HG03095 (cell line): ENCODE data around the gene SEL1L.
"Not testable (repeated sequence)": the region's sequence is repeated elsewhere in the genome, so short reads cannot be mapped to it uniquely, and the experiment has no call there.

Source experiments
- ATAC-seq: cut with Tn5 transposase; IDR thresholded peaks from one replicate; pipeline ENCODE4 v1.9.1; 2021; ENCODE audit warnings: moderate library complexity; ENCODE audit not compliant: unreplicated experiment

Gene SEL1L

GRCh38 chr14:81474685-81475324, 58.8 kb downstream of the SEL1L start:
- no peak for ATAC-seq

DNA sequence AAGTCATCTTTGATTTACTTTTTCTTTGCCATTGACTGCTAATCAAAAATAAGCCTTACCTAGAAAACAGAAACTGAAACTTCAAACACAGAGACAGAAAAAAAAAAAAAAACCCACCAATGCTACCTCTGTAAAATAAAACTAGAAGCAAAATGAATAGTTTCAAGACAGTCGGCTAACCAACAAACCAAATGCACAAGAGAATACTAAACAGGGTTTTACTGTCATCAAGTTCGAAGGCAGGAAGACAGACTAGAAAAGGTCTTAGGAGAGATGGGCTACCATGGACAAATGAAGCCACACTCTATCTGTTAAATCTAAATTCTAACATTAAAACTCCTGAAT, 59.5 kb downstream of the SEL1L start:
- peak; percentile 67 for ATAC-seq

DNA sequence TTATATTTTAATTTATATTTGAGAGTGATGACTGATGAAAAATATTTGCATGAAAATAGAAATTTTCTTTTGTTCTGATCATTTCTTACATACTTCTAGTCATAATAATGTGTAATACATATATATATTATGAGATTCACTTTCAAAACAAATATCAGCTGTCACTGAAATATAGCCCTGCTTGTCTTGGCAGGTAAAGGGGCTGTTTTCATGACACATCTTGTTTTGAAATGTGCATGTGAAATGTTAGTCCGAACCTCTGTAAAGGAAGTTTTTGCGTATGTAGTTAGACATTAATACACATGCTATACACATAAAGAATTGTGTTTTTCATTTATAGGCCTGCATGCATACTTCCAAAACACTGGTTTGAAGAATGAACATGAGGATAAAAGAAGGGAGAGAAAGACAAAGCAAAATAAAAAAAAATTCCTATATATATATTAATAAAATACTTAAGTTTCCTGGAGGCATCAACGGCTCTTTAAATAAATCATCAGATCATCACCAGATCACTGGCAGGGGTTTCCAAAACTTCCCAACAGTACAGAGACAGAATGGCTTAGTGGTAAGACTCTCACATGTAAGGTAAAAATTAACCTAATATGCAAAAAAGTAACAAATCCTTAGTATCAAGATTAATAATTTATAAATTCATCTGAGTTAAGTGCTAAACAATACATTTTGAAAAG, 60.1 kb downstream of the SEL1L start:
- ATAC-seq, result peak; percentile 21

DNA sequence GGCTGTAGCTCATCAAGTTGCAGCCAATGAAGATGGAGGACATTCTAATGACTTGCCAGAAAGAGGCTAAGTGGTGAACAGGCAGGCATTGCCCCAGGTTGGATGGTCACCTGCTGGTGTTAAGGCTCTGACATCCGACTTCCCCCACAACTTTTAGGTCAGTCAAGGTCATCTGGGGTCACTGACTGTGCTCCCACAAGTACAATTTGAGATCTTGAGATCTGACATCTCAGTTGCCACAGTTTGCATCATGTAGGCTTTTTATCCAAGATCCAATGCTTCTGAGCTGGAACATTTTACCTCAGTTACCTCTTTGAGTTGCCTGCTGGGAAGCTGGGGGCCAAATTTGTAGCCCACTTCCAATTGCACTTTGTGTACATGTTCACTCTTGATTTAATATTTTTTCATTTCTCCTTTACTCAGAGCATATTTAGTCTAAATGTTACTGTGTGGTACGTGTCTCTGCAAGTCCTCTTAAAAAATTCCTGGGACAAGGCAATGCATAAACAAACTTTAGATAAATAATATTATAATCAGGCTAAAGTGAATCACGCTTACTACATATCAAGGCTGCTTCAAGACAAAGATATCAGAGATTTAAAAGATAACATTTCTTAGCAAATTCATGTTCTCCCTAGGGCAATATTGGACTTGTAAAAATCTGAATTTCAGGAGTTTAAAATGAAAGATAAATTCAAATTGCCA, 61.4 kb downstream of the SEL1L start:
- ATAC-seq, result no peak

GRCh38 chr14:81471062-81471461, 62.6 kb downstream of the SEL1L start:
- peak; percentile 31 for ATAC-seq

GRCh38 chr14:81470557-81470826, 63.2 kb downstream of the SEL1L start:
- peak; percentile 32 for ATAC-seq

GRCh38 chr14:81466854-81467253, 66.8 kb downstream of the SEL1L start:
- ATAC-seq, result no peak

GRCh38 chr14:81465507-81466228, 68.0 kb downstream of the SEL1L start:
- ATAC-seq, result no peak

GRCh38 chr14:81465003-81465392, 68.7 kb downstream of the SEL1L start:
- ATAC-seq, result peak; percentile 12

DNA sequence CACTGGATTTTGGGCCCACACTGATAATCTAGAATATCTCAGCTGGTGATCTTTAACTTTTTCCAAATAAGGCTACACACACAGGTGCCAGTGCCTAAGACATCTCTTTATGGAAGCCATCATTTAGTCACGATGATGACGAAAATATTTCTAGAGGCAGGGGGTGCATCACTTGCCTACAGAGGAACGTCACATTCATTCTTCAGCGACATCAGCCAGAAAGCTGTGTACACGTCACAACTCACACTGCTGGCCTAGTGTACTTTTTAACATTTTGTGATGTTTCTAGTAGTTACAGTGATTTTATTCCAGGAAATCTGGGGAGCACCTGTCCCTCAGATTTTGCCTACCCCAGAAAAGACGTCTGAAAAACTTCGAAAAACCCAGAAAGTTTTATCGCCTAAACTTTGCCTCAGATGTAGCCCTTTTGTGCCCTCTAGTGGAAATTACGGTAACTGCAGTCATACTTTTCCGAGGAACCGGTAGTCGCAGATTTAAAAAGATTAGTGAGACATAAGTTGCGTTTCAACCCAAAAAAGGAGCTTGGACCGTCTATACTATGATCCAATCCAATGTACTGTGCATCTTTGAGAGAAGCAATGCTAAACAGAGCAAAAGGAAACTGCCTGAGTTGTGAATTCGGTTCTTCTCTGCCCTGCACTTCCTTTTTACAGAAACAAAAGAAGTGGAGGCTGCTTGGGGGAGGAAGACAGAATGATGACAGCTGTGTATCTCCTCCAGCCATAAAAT, 69.2 kb downstream of the SEL1L start:
- ATAC-seq, result peak; percentile 59

DNA sequence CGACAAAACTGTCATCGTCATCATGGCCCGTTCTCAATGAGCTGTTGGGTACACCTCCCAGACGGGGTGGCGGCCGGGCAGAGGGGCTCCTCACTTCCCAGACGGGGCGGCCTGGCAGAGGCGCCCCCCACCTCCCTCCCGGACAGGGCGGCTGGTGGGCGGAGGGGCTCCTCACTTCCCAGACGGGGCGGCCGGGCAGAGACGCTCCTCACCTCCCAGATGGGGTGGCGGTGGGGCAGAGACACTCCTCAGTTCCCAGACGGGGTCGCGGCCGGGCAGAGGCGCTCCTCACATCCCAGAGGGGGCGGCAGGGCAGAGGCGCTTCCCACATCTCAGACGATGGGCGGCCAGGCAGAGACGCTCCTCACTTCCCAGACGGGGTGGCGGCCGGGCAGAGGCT, 71.3 kb downstream of the SEL1L start:
- ATAC-seq, result not testable (repeated sequence)

DNA sequence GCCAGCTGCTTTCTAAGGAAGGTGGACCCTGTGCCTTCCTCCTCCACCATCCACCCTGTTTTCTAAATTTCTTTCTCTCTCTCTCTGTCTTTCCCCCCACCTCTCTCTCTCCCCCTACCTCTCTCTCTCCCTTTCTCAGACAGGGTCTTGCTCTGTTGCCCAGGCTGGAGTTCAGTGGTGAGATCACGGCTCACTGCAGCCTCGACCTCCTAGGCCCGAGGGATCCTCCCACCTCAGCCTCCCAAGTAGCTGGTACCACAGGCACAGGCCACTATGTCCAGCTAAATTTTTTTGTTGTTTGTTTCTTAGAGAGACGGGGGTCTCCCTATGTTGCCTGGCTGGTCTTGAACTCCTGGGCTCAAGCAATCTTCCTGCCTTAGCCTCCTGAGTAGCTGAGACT, 73.7 kb downstream of the SEL1L start:
- no peak for ATAC-seq

DNA sequence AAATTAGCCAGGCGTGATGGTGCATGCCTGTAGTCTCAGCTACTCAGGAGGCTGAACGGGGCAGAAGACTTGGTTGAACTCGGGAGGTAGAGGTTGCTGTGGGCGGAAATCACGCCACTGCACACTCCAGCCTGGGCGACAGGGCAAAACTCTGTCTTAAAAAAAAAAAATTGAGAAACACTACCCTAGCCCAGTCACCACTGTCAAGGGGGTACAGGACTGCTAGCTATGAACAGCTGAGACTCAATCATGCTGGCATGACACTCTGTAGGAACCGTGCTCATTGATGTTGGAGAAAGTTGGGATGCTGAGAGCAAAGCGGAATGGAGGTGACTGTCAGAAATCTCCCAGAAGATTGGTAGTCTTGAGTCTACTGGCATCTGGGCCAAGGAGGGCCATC, 75.3 kb downstream of the SEL1L start:
- no peak for ATAC-seq

DNA sequence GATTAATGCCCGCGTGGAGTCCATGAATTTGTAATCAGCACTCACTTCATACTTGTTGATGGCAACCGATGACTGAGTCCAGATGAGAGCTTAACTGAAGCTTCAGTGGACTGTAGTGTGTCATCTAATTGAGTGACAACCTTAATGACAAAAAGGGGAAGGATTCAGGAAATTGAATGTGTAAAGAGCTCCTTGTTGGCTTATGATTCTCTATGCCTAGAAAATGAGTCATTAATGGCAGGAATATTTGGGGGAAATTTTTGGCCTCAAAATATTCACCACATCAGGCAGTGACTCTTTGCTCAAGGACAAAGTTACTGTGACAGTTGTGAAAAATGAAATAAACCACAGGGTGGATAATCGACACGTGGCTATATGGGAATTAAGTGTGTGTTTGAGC, 78.3 kb downstream of the SEL1L start:
- ATAC-seq, result no peak

DNA sequence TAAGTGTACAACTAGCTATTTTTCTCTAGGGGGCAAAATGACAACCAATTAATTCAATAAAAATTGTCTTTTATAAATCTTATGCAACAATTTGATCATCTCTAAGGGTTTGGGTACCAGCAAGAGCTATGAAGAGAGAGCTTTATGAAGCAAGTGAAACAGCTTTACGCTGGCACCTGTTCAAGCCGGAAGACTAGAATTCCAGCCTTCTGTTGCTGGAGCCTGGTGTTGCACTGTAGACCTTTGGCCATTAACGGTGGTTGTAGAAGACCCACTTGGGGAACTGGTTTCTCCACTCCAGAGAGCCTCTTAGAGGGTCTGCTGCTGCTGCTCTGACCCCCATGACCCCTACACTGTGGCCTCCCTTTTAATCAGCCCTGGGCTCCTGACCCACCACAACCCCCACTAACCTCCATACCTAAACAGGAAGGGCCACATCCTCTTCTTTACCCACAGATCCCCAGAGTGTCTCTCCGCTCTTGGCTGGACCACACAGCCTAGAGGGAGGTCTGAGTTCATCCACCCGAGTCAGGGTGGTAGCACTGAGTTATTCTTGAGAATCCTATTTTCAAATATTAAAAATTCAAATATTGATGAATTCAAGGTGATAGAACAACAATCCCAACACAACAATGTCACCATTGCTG, 79.0 kb downstream of the SEL1L start:
- peak; percentile 65 for ATAC-seq

DNA sequence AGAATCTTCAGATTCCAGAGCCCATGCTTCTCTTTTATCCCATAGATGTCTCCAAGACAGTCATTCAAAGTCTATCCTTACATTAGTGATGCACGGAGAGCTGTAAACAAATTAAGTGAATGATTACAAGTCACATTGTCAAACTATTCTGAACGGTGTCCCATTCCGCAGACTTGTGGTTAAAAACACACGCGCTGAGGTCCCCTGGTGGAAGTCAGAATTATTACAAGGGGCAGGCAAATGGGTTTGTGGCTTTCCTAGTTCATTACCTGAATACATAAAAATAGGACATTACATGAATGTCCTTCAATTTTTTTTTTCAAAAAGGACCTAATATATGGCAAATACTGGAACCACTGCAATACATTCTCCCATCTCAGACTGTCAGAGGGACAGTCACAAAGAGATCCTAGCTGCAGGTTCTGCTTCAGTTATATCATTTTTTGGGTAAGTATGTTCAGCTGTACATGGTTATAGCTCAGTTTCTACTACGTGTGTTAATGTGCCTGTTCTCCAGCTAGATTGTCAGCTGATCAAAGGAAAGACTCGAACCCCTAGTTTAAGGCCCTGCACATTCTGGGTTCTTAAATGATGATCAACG, 80.4 kb downstream of the SEL1L start:
- ATAC-seq, result peak; percentile 72

- no peak for ATAC-seq
These were observed 81.1 kb downstream of the SEL1L start for GRCh38 chr14:81452341-81453133.

DNA sequence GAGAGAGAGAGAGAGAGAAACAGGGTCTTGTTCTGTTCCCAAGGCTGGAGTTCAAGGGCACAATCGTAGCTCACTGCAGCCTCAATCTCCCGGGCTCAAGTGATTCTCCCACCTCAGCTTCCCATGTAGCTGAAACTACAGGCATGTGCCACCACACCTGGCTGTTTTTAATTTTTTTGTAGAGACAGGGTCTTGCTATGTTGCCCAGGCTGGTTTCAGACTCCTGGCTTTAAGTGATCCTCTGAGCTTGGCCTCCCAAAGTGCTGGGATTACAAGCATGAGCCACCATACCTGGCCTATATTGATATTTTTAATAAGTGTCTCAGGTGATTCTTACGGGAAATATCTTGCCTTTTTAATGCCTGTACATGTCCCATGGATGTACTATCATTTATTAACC, 82.7 kb downstream of the SEL1L start:
- ATAC-seq, result no peak

DNA sequence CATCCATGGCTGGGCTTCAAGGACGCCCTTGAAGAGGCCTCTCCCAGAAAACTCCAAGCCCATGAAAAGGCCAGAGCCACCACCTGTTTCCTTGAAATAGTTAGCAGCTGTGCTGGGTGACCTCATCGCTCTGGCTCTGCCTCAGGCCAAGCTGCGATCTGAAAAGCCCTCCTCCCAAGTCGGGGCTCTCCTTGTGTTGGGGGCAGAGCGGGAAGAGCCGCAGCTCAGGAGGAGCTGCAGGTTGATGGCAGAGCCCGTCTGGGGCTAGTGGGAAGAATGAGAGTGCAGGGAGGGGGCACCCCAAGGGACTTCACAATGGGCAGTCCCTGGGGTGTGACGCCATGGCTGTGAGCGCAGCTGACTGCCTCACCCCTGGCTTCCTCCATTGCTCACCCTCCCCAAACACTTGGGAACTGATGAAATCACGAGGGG, 83.5 kb downstream of the SEL1L start:
- ATAC-seq, result no peak
